ENCODE measurements around the gene RNF166.

- TF ChIP-seq ZNF274 (IDR thresholded peaks at IDR 0.05; ENCODE audit: low read depth, low read length): no peak
- TF ChIP-seq SUZ12 (IDR thresholded peaks at IDR 0.05; ENCODE audit: extremely low read depth, insufficient read depth, insufficient read length): no peak
These were observed 46.3 kb upstream of the RNF166 start for GRCh38 chr16:88752386-88753002.
